SK-N-SH (cell line): ENCODE data around the gene RPS26. TPM values are rescaled to one million over a fixed set of nuclear protein-coding genes. Genes with fewer than 3 reads are reported as not detected.

Experiments
- CTCF ChIA-PET: fragments of 300-600, 350-600 bp; formaldehyde crosslinking; extraction: SDS; loops from one replicate; lab custom pipeline; 2021; lab: Yijun Ruan, JAX
- POLR2A ChIA-PET: fragments of 350-600 bp; sonication (Branson Sonifier 250); formaldehyde crosslinking; extraction: SDS; loops from one replicate; lab custom pipeline; 2020; ENCODE audit warnings: antibody characterized with exemption, inconsistent platforms; lab: Yijun Ruan, JAX
- DNase-seq: peaks from one replicate; pipeline ENCODE4 v3.0.0; 2012
- H2AFZ ChIP-seq: fragments of 200-600 bp; sonication (generic); 2 replicates; pipeline ENCODE4 v1.8.1; 2016; ENCODE audit warnings: antibody characterized with exemption, mild to moderate bottlenecking, low read depth
- H3F3A ChIP-seq: fragments of 200-600 bp; sonication (generic); replicated peaks from 2 replicates; pipeline ENCODE3; 2016; ENCODE audit warnings: antibody characterized with exemption, mild to moderate bottlenecking; ENCODE audit not compliant: insufficient read depth
- H3K27ac ChIP-seq, 2 experiments: fragments of 200-500 bp in 1 of 2; fragments of 200-600 bp in 1 of 2; sonication (Bioruptor generic) in 1 of 2; sonication (generic), shearing (Covaris generic) in 1 of 2; 2 replicates each; pipeline versions ENCODE4 v1.5.1 to v1.6.1; 2014 to 2016; ENCODE audit warnings: low read depth in 2 of 2, inconsistent platforms in 1 of 2, low read length in 1 of 2, mild to moderate bottlenecking in 1 of 2, mixed read lengths in 1 of 2
- H3K27me3 ChIP-seq: fragments of 200-600 bp; sonication (generic), shearing (Covaris generic); 2 replicates; pipeline ENCODE4 v1.6.1; 2016; ENCODE audit warnings: mixed run types; ENCODE audit not compliant: insufficient read depth
- H3K36me3 ChIP-seq, 2 experiments: fragments of 200-500 bp in 1 of 2; fragments of 200-600 bp in 1 of 2; sonication (Bioruptor generic) in 1 of 2; sonication (generic) in 1 of 2; replicated peaks in 1 of 2; 2 replicates each; pipeline versions ENCODE3 to v1.5.1; 2014 to 2016; ENCODE audit warnings: low read length in 1 of 2, mild to moderate bottlenecking in 1 of 2; ENCODE audit not compliant: insufficient read depth in 2 of 2, control insufficient read depth in 1 of 2
- H3K4me1 ChIP-seq, 2 experiments: fragments of 200-500 bp in 1 of 2; fragments of 200-600 bp in 1 of 2; sonication (Bioruptor generic) in 1 of 2; sonication (generic), shearing (Covaris generic) in 1 of 2; 2 replicates each; pipeline versions ENCODE4 v1.5.1 to v1.6.1; 2014 to 2016; ENCODE audit warnings: low read depth in 1 of 2, low read length in 1 of 2, mixed run types in 1 of 2; ENCODE audit not compliant: insufficient read depth in 2 of 2, control insufficient read depth in 1 of 2
- H3K4me2 ChIP-seq: fragments of 200-600 bp; sonication (generic), shearing (Covaris generic); 2 replicates; pipeline ENCODE4 v1.6.1; 2017; ENCODE audit warnings: mixed run types
- H3K4me3 ChIP-seq, 2 experiments: fragments of 200-500 bp in 1 of 2; fragments of 200-600 bp in 1 of 2; sonication (Bioruptor generic) in 1 of 2; sonication (generic), shearing (Covaris generic) in 1 of 2; 2 replicates each; pipeline versions ENCODE4 v1.5.1 to v1.8.1; 2014 to 2016; ENCODE audit warnings: low read depth in 2 of 2, inconsistent platforms in 1 of 2, low read length in 1 of 2, mild to moderate bottlenecking in 1 of 2, mixed read lengths in 1 of 2, moderate library complexity in 1 of 2
- H3K79me2 ChIP-seq: fragments of 200-600 bp; sonication (generic); 2 replicates; pipeline ENCODE4 v1.8.1; 2017; ENCODE audit warnings: mild to moderate bottlenecking; ENCODE audit not compliant: insufficient read depth
- H3K9ac ChIP-seq: fragments of 200-600 bp; sonication (generic); 2 replicates; pipeline ENCODE4 v1.6.1; 2017; ENCODE audit warnings: mixed run types
- H3K9me2 ChIP-seq: fragments of 200-600 bp; sonication (generic); 2 replicates; pipeline ENCODE4 v1.6.1; 2017; ENCODE audit warnings: mixed run types
- H3K9me3 ChIP-seq: fragments of 200-600 bp; sonication (generic); 2 replicates; pipeline ENCODE4 v1.6.1; 2017; ENCODE audit warnings: mixed run types, mild to moderate bottlenecking, moderate library complexity
- H4K20me1 ChIP-seq: fragments of 200-600 bp; sonication (generic); 2 replicates; pipeline ENCODE4 v1.6.1; 2017; ENCODE audit warnings: mild to moderate bottlenecking, mixed run types; ENCODE audit not compliant: insufficient read depth
- CHD2 ChIP-seq: fragments of 150-350 bp; IDR thresholded peaks from 2 replicates; pipeline ENCODE4 v1.6.1; 2018; ENCODE audit warnings: low read length; ENCODE audit not compliant: partially characterized antibody
- ELF1 ChIP-seq: IDR thresholded peaks from 2 replicates; pipeline ENCODE4 v1.4.0; 2012
- EZH2phosphoT487 ChIP-seq: fragments of 200-600 bp; sonication (generic); IDR thresholded peaks from 2 replicates; pipeline ENCODE4 v1.6.1; 2017; ENCODE audit warnings: low read depth, mixed run types, mild to moderate bottlenecking, antibody characterized with exemption, moderate library complexity, borderline replicate concordance
- FOXJ3 ChIP-seq: sonication (generic); formaldehyde crosslinking; IDR thresholded peaks from 2 replicates; pipeline ENCODE4 v1.5.1; 2020; ENCODE audit warnings: mild to moderate bottlenecking, missing genetic modification reagents
- FOXM1 ChIP-seq: IDR thresholded peaks from 2 replicates; pipeline ENCODE4 v1.4.0; 2012; ENCODE audit warnings: low read depth, mild to moderate bottlenecking
- GABPA ChIP-seq: IDR thresholded peaks from 2 replicates; pipeline ENCODE4 v1.4.0; 2012; ENCODE audit warnings: low read depth, mild to moderate bottlenecking
- JUND ChIP-seq: IDR thresholded peaks from 2 replicates; pipeline ENCODE4 v1.4.0; 2012
- MEF2A ChIP-seq: IDR thresholded peaks from 2 replicates; pipeline ENCODE4 v1.4.0; 2012; ENCODE audit warnings: low read depth, borderline replicate concordance
- MXI1 ChIP-seq: IDR thresholded peaks from 2 replicates; pipeline ENCODE4 v1.6.1; 2012; ENCODE audit warnings: mild to moderate bottlenecking, low read depth, low read length, improper control_type of control experiment
- NFIC ChIP-seq: IDR thresholded peaks from 2 replicates; pipeline ENCODE4 v1.4.0; 2012; ENCODE audit warnings: borderline replicate concordance
- NRF1 ChIP-seq: IDR thresholded peaks from 2 replicates; pipeline ENCODE4 v1.6.1; 2012; ENCODE audit warnings: low read depth, mild to moderate bottlenecking, low read length
- POLR2AphosphoS5 ChIP-seq: IDR thresholded peaks from 2 replicates; pipeline ENCODE4 v1.6.1; 2012; ENCODE audit warnings: low read depth, low read length
- RAD21 ChIP-seq: IDR thresholded peaks from 2 replicates; pipeline ENCODE4 v1.6.1; 2012; ENCODE audit warnings: mild to moderate bottlenecking, low read length
- REST ChIP-seq: IDR thresholded peaks from 2 replicates; pipeline ENCODE4 v1.6.1; 2012; ENCODE audit warnings: mild to moderate bottlenecking, low read depth, low read length, moderate library complexity
- RXRA ChIP-seq: IDR thresholded peaks from 2 replicates; pipeline ENCODE4 v1.4.0; 2012; ENCODE audit warnings: low read depth, mild to moderate bottlenecking, borderline replicate concordance
- SIN3A ChIP-seq: IDR thresholded peaks from 2 replicates; pipeline ENCODE4 v1.6.1; 2012; ENCODE audit warnings: low read depth, mild to moderate bottlenecking, low read length, moderate library complexity, borderline replicate concordance
- SMC3 ChIP-seq: IDR thresholded peaks from 2 replicates; pipeline ENCODE4 v1.6.1; 2012; ENCODE audit warnings: low read depth, low read length, improper control_type of control experiment
- TAF1 ChIP-seq: IDR thresholded peaks from 2 replicates; pipeline ENCODE4 v1.6.1; 2012; ENCODE audit warnings: low read depth, mild to moderate bottlenecking, low read length, moderate library complexity, borderline replicate concordance
- TCF12 ChIP-seq: IDR thresholded peaks from 2 replicates; pipeline ENCODE4 v1.4.0; 2012
- TEAD4 ChIP-seq: IDR thresholded peaks from 2 replicates; pipeline ENCODE4 v1.4.0; 2012; ENCODE audit warnings: mild to moderate bottlenecking, borderline replicate concordance; ENCODE audit not compliant: insufficient read depth
- YY1 ChIP-seq: IDR thresholded peaks from 2 replicates; pipeline ENCODE4 v1.4.0; 2012; ENCODE audit warnings: low read depth, mild to moderate bottlenecking
- WGBS: methylation state at CpG from one replicate; pipeline ENCODE4 v1.1.6; 2017; ENCODE audit warnings: low lambda C conversion rate; 5-methylcytosine and 5-hydroxymethylcytosine counted together
- polyA plus RNA-seq, 3 experiments: library from polyadenylated mRNA; depleted of rRNA; stranded (reverse); fragments of >200 nt; gene quantifications; 2 replicates each; pipeline ENCODE4 v1.2.3, GENCODE V29; 2012
- TF ChIP-seq, protein P1 (sequence below): IDR thresholded peaks from 2 replicates; pipeline ENCODE4 v1.4.0; 2012; ENCODE audit warnings: low read depth, borderline replicate concordance
- TF ChIP-seq, protein P2 (sequence below): IDR thresholded peaks from 2 replicates; pipeline ENCODE4 v1.4.0; 2012; ENCODE audit warnings: low read depth
- TF ChIP-seq, protein P3 (sequence below): IDR thresholded peaks from 2 replicates; pipeline ENCODE4; 2012

Gene RPS26
- polyA plus RNA-seq (2012; rRNA removed) = 1,500 and 1,782 TPM in 2 replicates
- 1,649 and 1,800 TPM in 2 replicates for polyA plus RNA-seq (2012; cell fraction: cytosol; rRNA removed)
- polyA plus RNA-seq (2012; cell fraction: nucleus; rRNA removed) = 395 and 584 TPM in 2 replicates

DNA sequence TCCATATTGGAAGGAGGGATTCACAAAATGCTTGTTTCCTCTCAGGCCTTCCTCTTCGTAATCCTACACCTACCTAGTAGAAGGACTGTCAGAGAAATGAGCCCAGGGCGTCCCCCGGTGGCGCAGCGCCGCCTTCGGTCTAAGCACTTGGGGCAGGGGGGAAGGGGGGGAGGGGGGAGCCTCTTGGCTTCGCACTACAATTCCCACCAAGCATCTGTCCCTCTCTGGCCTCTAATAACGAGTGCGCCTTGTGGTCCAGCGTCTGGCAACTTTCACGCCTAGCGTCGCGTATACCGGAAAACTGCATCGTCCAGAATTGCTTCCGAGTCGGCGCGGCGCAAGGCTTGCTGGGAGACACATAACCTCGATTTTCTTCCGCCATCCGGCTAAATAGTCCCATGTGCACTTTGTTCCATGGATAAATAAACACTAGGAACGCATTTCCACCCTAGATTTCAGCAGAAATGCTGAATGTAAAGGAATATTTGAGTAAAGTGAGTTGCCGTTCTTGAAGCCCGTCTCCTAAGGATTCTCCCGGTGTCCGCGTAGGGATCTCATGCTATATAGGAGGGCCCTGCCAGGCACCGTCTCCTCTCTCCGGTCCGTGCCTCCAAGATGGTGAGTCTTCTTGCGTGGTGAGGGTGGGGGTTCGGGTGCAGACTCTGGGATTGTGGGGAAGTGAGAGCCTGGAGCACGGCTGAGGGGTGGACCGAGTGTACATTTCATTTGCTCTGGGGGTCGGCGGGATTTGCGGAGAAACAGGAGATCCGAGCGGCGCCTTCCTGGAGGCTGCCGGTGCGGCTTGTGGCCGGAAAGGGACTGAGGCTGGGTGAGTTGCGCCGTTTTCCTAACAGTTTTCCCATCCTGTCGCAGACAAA, at the start of gene RPS26:
Gene RPS26, plus strand, starts transcription at position 367 of the 878 bp plus-strand sequence. Its CDS starts 249 bp downstream, at position 616.
- ChIA-PET CTCF (interaction anchor here (0.8 to 5.1 kb wide), 7 partner anchors 21 to 303 kb away, joined by 3 to 46 read pairs (median 5); partner anchors contain the start of genes IKZF4 and SUOX), POLR2A (interaction anchor here (0.6 to 2.0 kb wide), 4 partner anchors 18 to 76 kb away, joined by 3 to 6 read pairs (median 4); partner anchors contain the start of genes IKZF4 and ZC3H10)
- H3K36me3 ChIP-seq = peaks cover 25 to 29% of the 10 kb centered on the region in 2 experiments
- no peaks in the 10 kb centered on the region for H3K27me3 ChIP-seq
- H3K27ac ChIP-seq = peak within 1 kb of the TSS; percentile 90 to 98
- peak within 1 kb of the TSS; percentile 97 for H3K9ac ChIP-seq
- H3K4me3 ChIP-seq = peak within 1 kb of the TSS; percentile 81 to 93
- 1% methylated on average over 44 of the region's 50 CpGs for WGBS
- H3K9me3 ChIP-seq = no peaks in the 10 kb centered on the region
- H4K20me1 ChIP-seq = peaks cover 14% of the 10 kb centered on the region
- peak within 1 kb of the TSS; percentile 97 for H2AFZ ChIP-seq
- H3K9me2 ChIP-seq = no peaks in the 10 kb centered on the region
- DNase-seq = peak; percentile 89
- H3K4me1 ChIP-seq = peaks cover 6 to 10% of the 10 kb centered on the region in 2 experiments
- peaks cover 22% of the 10 kb centered on the region for H3K79me2 ChIP-seq
- peak within 1 kb of the TSS; percentile 82 for H3K4me2 ChIP-seq
- peaks cover 39% of the 10 kb centered on the region for H3F3A ChIP-seq
- TF ChIP-seq, protein P1, sequence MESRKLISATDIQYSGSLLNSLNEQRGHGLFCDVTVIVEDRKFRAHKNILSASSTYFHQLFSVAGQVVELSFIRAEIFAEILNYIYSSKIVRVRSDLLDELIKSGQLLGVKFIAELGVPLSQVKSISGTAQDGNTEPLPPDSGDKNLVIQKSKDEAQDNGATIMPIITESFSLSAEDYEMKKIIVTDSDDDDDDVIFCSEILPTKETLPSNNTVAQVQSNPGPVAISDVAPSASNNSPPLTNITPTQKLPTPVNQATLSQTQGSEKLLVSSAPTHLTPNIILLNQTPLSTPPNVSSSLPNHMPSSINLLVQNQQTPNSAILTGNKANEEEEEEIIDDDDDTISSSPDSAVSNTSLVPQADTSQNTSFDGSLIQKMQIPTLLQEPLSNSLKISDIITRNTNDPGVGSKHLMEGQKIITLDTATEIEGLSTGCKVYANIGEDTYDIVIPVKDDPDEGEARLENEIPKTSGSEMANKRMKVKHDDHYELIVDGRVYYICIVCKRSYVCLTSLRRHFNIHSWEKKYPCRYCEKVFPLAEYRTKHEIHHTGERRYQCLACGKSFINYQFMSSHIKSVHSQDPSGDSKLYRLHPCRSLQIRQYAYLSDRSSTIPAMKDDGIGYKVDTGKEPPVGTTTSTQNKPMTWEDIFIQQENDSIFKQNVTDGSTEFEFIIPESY = no peak
- TF ChIP-seq MXI1 (peak; percentile 60; the same call in 1 of the 2 replicates), CHD2 (peak; percentile 97), EZH2phosphoT487 (no peak), TAF1 (peak; percentile 98), RXRA (no peak), SMC3 (peak; percentile 50), POLR2AphosphoS5 (peak; percentile 100), YY1 (peak; percentile 81; the same call in 1 of the 2 replicates), MEF2A (no peak), SIN3A (peak; percentile 75), NFIC (no peak), TCF12 (peak; percentile 18; the same call in 1 of the 2 replicates), REST (peak; percentile 74; the same call in 1 of the 2 replicates), RAD21 (peak; percentile 71), FOXJ3 (CRISPR knock-in tag) (no peak), FOXM1 (no peak), ELF1 (peak; percentile 93), JUND (peak; percentile 43; the same call in 1 of the 2 replicates), TEAD4 (no peak), NRF1 (peak; percentile 32; the same call in 1 of the 2 replicates), GABPA (peak; percentile 97)
- TF ChIP-seq, protein P2, sequence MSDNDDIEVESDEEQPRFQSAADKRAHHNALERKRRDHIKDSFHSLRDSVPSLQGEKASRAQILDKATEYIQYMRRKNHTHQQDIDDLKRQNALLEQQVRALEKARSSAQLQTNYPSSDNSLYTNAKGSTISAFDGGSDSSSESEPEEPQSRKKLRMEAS = peak; percentile 92
- TF ChIP-seq, protein P3, sequence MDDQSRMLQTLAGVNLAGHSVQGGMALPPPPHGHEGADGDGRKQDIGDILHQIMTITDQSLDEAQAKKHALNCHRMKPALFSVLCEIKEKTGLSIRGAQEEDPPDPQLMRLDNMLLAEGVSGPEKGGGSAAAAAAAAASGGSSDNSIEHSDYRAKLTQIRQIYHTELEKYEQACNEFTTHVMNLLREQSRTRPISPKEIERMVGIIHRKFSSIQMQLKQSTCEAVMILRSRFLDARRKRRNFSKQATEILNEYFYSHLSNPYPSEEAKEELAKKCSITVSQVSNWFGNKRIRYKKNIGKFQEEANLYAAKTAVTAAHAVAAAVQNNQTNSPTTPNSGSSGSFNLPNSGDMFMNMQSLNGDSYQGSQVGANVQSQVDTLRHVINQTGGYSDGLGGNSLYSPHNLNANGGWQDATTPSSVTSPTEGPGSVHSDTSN = peak; percentile 85
